Peyer's patch (tissue), 4 donors: ENCODE results near the gene NXNL1.
A peak's percentile ranks its signal among the peaks of the same experiment; 100 is the strongest.

Experiments used
- POLR2A ChIP-seq, 2 donors: fragments of 450-650 bp; IDR thresholded peaks; one replicate each; pipeline ENCODE4 v1.5.1; 2017; ENCODE audit warnings: antibody characterized with exemption in 2 of 2, mild to moderate bottlenecking in 2 of 2, moderate library complexity in 2 of 2
- TF ChIP-seq, protein P1 (sequence below), 6 experiments: fragments of 450-650 bp in 4 of 6; fragments of 200-600 bp in 2 of 6; sonication (generic) in 1 of 6; IDR thresholded peaks; one replicate each; pipeline ENCODE4 v1.5.1; 2017 to 2019; ENCODE audit warnings: antibody characterized with exemption in 6 of 6, mild to moderate bottlenecking in 3 of 6, moderate library complexity in 1 of 6

DNA sequence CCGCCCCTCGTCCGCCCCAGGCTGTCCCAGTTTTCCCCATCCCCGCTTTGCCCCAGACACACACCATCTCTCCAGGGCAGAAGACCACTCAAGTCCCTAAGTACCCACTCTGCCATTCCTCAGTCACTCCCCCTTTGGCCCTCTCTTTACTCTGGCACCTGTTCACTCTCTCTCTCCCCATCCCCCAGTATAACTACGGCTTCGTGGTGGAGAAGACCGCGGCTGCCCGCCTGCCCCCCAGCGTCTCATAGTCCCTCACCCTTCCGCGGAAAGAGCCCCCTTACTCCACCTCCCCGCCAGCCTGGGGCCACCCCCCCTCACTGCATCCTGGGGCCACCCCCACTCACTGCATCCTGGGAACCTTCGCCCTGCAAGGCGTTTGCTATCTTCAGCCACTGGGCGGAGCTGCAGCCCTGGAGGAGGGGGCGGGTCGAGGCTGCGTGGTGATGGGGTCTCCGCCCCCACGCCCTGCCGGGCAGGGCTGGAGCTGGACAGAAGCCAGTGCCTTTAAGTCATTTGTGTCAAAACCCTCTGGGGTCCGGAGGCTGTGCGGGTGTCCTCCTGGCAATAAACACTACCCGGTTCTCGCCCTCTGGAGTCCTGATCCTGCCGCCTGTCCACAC, 35.9 kb downstream of the NXNL1 start:
- TF ChIP-seq, protein P1, sequence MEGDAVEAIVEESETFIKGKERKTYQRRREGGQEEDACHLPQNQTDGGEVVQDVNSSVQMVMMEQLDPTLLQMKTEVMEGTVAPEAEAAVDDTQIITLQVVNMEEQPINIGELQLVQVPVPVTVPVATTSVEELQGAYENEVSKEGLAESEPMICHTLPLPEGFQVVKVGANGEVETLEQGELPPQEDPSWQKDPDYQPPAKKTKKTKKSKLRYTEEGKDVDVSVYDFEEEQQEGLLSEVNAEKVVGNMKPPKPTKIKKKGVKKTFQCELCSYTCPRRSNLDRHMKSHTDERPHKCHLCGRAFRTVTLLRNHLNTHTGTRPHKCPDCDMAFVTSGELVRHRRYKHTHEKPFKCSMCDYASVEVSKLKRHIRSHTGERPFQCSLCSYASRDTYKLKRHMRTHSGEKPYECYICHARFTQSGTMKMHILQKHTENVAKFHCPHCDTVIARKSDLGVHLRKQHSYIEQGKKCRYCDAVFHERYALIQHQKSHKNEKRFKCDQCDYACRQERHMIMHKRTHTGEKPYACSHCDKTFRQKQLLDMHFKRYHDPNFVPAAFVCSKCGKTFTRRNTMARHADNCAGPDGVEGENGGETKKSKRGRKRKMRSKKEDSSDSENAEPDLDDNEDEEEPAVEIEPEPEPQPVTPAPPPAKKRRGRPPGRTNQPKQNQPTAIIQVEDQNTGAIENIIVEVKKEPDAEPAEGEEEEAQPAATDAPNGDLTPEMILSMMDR (IDR thresholded peaks at IDR 0.05) = peak in 3 of 6 experiments; percentile 13 to 35 (median 21)
- TF ChIP-seq POLR2A (IDR thresholded peaks at IDR 0.05) = no peak
